A549 (cell line): ENCODE data around the gene LIN7B. TPM values are rescaled to one million over a fixed set of nuclear protein-coding genes. Genes with fewer than 3 reads are reported as not detected.

ENCODE experiments used
- ATAC-seq, 2 experiments: fragments of 200-7000 bp in 1 of 2; fragments of >200 bp in 1 of 2; cut with Nextera tagmentation in 1 of 2; cut with Tn5 transposase in 1 of 2; 3 replicates each; pipeline versions ENCODE4 v1.8.0 to v1.9.1; 2018 to 2020; ENCODE audit warnings: mild to moderate bottlenecking in 1 of 2, moderate library complexity in 1 of 2
- CTCF ChIA-PET: fragments of 300-600 bp; sonication (Branson Sonifier 250); formaldehyde crosslinking; extraction: SDS; loops from one replicate; lab custom pipeline; 2021; ENCODE audit warnings: antibody characterized with exemption, inconsistent platforms; lab: Yijun Ruan, JAX
- POLR2A ChIA-PET: fragments of 350-600 bp; formaldehyde crosslinking; extraction: SDS; loops from one replicate; lab custom pipeline; 2021; ENCODE audit warnings: antibody characterized with exemption, inconsistent platforms; lab: Yijun Ruan, JAX
- DNase-seq, 2 experiments: peaks; one replicate each; pipeline versions ENCODE4 v3.0.0 to v3.0.0-alpha.2; 2011 to 2016; ENCODE audit warnings: low read depth in 1 of 2, low spot score in 1 of 2
- FAIRE-seq: peaks from 2 replicates; lab custom pipeline; 2011; peaks lifted over from hg19 to GRCh38; lab: Jason Lieb, UNC
- H3K27ac ChIP-seq, 2 experiments: fragments of >200 bp; sonication (Bioruptor Twin); formaldehyde crosslinking; 3 replicates each; pipeline ENCODE4 v1.5.1; 2016 to 2017
- H3K4me1 ChIP-seq: fragments of >200 bp; sonication (Bioruptor Twin); formaldehyde crosslinking; 3 replicates; pipeline ENCODE4 v1.6.1; 2016
- H3K4me2 ChIP-seq: fragments of >200 bp; sonication (Bioruptor Twin); formaldehyde crosslinking; 3 replicates; pipeline ENCODE4 v1.6.1; 2016
- H3K4me3 ChIP-seq: fragments of >200 bp; sonication (Bioruptor Twin); formaldehyde crosslinking; 3 replicates; pipeline ENCODE4 v1.5.1; 2016
- H3K9me3 ChIP-seq: fragments of >200 bp; sonication (Bioruptor Twin); formaldehyde crosslinking; 3 replicates; pipeline ENCODE4 v1.6.1; 2016
- CBX2 ChIP-seq: fragments of 200-600 bp; sonication (generic); IDR thresholded peaks from 2 replicates; pipeline ENCODE4 v1.6.1; 2016; ENCODE audit warnings: low read depth, mild to moderate bottlenecking, borderline replicate concordance
- CHD4 ChIP-seq: fragments of 200-600 bp; sonication (generic); IDR thresholded peaks from 2 replicates; pipeline ENCODE4 v1.6.1; 2016; ENCODE audit warnings: antibody characterized with exemption, mild to moderate bottlenecking, borderline replicate concordance
- EHMT2 ChIP-seq: fragments of 200-600 bp; sonication (generic); IDR thresholded peaks from 2 replicates; pipeline ENCODE4 v1.6.1; 2016; ENCODE audit warnings: antibody characterized with exemption, low read depth, mild to moderate bottlenecking, moderate library complexity
- EP300 ChIP-seq, 2 experiments: fragments of >200 bp; sonication (Bioruptor Twin); formaldehyde crosslinking; IDR thresholded peaks; 2 replicates in 1 of 2; 3 replicates in 1 of 2; pipeline ENCODE4 v1.6.1; 2016 to 2017
- ESRRA ChIP-seq: fragments of 150-350 bp; IDR thresholded peaks from 2 replicates; pipeline ENCODE4 v1.6.1; 2014; ENCODE audit warnings: mild to moderate bottlenecking, low read length, borderline replicate concordance
- GATA3 ChIP-seq: IDR thresholded peaks from 2 replicates; pipeline ENCODE4 v1.6.1; 2012; ENCODE audit warnings: borderline replicate concordance
- HDAC2 ChIP-seq: fragments of 200-600 bp; sonication (generic); IDR thresholded peaks from 2 replicates; pipeline ENCODE4 v1.6.1; 2016
- HEYL ChIP-seq: fragments of 250-450 bp; sonication (Bioruptor Pico); IDR thresholded peaks from 2 replicates; pipeline ENCODE4 v1.8.0; 2021; ENCODE audit warnings: mild to moderate bottlenecking, moderate library complexity
- HOXB5 ChIP-seq: fragments of 250-450 bp; sonication (Bioruptor Pico); IDR thresholded peaks from 2 replicates; pipeline ENCODE4 v1.5.0; 2020; ENCODE audit warnings: mild to moderate bottlenecking, moderate library complexity
- MAFK ChIP-seq: fragments of 450-650 bp; IDR thresholded peaks from 2 replicates; pipeline ENCODE4 v1.6.1; 2014; ENCODE audit not compliant: partially characterized antibody
- NFE2L2 ChIP-seq: fragments of 150-350 bp; conservative IDR thresholded peaks from 2 replicates; pipeline ENCODE4 v1.6.1; 2014; ENCODE audit warnings: low read length
- NPAS2 ChIP-seq: fragments of 250-450 bp; sonication (Bioruptor Pico); IDR thresholded peaks from 2 replicates; pipeline ENCODE4 v1.8.0; 2022; ENCODE audit warnings: mild to moderate bottlenecking, moderate library complexity, borderline replicate concordance
- RFX5 ChIP-seq: fragments of 450-650 bp; IDR thresholded peaks from 2 replicates; pipeline ENCODE4 v1.7.1; 2014; ENCODE audit warnings: antibody characterized with exemption, mild to moderate bottlenecking, moderate library complexity
- SREBF2 ChIP-seq: fragments of 450-650 bp; IDR thresholded peaks from 2 replicates; pipeline ENCODE4 v1.6.1; 2014; ENCODE audit warnings: mild to moderate bottlenecking, moderate library complexity
- USF2 ChIP-seq: fragments of 450-650 bp; IDR thresholded peaks from 2 replicates; pipeline ENCODE4 v1.6.1; 2014; ENCODE audit warnings: antibody characterized with exemption
- ZNF302 ChIP-seq: fragments of 250-450 bp; sonication (Bioruptor Pico); IDR thresholded peaks from 2 replicates; pipeline ENCODE4 v1.9.0; 2021; ENCODE audit warnings: inconsistent platforms, mild to moderate bottlenecking, moderate library complexity
- ZSCAN20 ChIP-seq: fragments of 250-450 bp; sonication (Bioruptor Pico); IDR thresholded peaks from 2 replicates; pipeline ENCODE4 v1.8.0; 2022; ENCODE audit warnings: mild to moderate bottlenecking, moderate library complexity
- whole genome bisulfite sequencing: methylation state at CpG from one replicate; pipeline ENCODE4 v1.1.6; 2017; ENCODE audit errors: missing lambda C conversion rate; 5-methylcytosine and 5-hydroxymethylcytosine counted together
- polyA plus RNA-seq, 4 experiments: library from polyadenylated mRNA; depleted of rRNA in 3 of 4; stranded (reverse); fragments of >200 nt; fragmentation: RNase III in 1 of 4; extraction: RNeasy Plus Mini Kit Qiagen cat#74134 plus additional on column Dnase treatment in 1 of 4; gene quantifications; 2 replicates in 3 of 4; 3 replicates in 1 of 4; pipeline ENCODE4 v1.2.3, GENCODE V29; 2011 to 2017
- TF ChIP-seq, protein P1 (sequence below): IDR thresholded peaks from 2 replicates; pipeline ENCODE4 v1.6.1; 2012; ENCODE audit warnings: low read depth, borderline replicate concordance
- TF ChIP-seq, protein P2 (sequence below): fragments of 150-350 bp; IDR thresholded peaks from 2 replicates; pipeline ENCODE4 v1.6.1; 2014; ENCODE audit warnings: low read depth, mild to moderate bottlenecking, low read length
- TF ChIP-seq, protein P3 (sequence below): fragments of 250-450 bp; sonication (Bioruptor Pico); IDR thresholded peaks from 2 replicates; pipeline ENCODE4 v1.5.0; 2020; ENCODE audit warnings: low read depth, mild to moderate bottlenecking, moderate library complexity

LIN7B gene
- polyA plus RNA-seq, 2 of the 4 experiments (the other 2 are of a cell fraction): 5.4 to 7.1 TPM

DNA sequence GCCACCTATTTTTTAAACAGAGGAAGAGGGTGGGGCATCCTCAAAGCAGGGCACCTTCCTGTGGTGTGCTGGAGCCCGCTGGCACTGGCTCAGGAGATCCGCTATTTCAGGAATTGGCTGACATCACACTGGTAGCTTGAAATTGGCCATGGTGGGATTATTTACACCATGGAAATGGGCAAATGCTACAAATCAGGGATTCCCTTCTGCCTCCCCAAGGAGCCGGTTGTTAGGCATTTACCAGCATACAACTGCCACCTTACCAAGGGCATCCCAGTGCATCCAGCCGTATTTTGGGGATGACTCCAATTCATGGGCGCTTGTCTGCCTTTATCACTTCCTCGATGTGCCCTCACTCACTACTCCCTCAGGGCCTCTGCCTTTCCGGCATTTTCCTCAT, 26.8 kb downstream of the LIN7B start:
- no peak for TF ChIP-seq HDAC2
- no peak for TF ChIP-seq NFE2L2
- TF ChIP-seq MAFK: no peak
- no peak for TF ChIP-seq ZSCAN20 (CRISPR knock-in tag)
- no peak for TF ChIP-seq ZNF302
- no peak for TF ChIP-seq HEYL
- TF ChIP-seq, protein P1, sequence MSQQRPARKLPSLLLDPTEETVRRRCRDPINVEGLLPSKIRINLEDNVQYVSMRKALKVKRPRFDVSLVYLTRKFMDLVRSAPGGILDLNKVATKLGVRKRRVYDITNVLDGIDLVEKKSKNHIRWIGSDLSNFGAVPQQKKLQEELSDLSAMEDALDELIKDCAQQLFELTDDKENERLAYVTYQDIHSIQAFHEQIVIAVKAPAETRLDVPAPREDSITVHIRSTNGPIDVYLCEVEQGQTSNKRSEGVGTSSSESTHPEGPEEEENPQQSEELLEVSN: no peak
- no peak for TF ChIP-seq HOXB5 (CRISPR knock-in tag)
- no peak for TF ChIP-seq CBX2
- TF ChIP-seq USF2: no peak
- TF ChIP-seq CHD4: no peak
- no peak for TF ChIP-seq RFX5
- TF ChIP-seq GATA3: no peak
- FAIRE-seq: no peak
- no peak for DNase-seq
- 90% methylated on average over 7 of the region's 7 CpGs for WGBS
- no peak overlapping the region for H3K4me2 ChIP-seq
- ChIA-PET CTCF (interaction anchor here (0.8 to 15.0 kb wide), 8 partner anchors 11 to 160 kb away, joined by 3 to 298 read pairs (median 6); partner anchors contain the start of genes LIN7B and PPFIA3), POLR2A (interaction anchor here (0.9 kb wide), 1 partner anchor 13 kb away, joined by 3 read pairs; no protein-coding TSS in a partner anchor)
- no peak overlapping the region for H3K4me3 ChIP-seq
- no peak for ATAC-seq
- no peak overlapping the region for H3K27ac ChIP-seq
- H3K4me1 ChIP-seq: peaks cover 6% of the 10 kb centered on the region
- no peaks in the 10 kb centered on the region for H3K9me3 ChIP-seq

- FAIRE-seq (no peak), ATAC-seq (no peak), DNase-seq (no peak)
- Histone ChIP-seq H3K4me3 (no peak overlapping the region), H3K4me1 (peaks cover 10% of the 10 kb centered on the region), H3K27ac (no peak overlapping the region), H3K4me2 (no peak overlapping the region), H3K9me3 (no peaks in the 10 kb centered on the region)
- WGBS: 77% methylated on average over 6 of the region's 6 CpGs
- CTCF ChIA-PET: interaction anchor here (0.8 to 15.0 kb wide), 6 partner anchors 12 to 68 kb away, joined by 3 to 298 read pairs (median 10); partner anchors contain the start of genes LIN7B and PPFIA3
- no peak for TF ChIP-seq EHMT2
- TF ChIP-seq, protein P2, sequence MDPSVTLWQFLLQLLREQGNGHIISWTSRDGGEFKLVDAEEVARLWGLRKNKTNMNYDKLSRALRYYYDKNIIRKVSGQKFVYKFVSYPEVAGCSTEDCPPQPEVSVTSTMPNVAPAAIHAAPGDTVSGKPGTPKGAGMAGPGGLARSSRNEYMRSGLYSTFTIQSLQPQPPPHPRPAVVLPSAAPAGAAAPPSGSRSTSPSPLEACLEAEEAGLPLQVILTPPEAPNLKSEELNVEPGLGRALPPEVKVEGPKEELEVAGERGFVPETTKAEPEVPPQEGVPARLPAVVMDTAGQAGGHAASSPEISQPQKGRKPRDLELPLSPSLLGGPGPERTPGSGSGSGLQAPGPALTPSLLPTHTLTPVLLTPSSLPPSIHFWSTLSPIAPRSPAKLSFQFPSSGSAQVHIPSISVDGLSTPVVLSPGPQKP: no peak
- no peak for TF ChIP-seq NPAS2 (CRISPR knock-in tag)
- no peak for TF ChIP-seq HDAC2
- TF ChIP-seq, protein P3, sequence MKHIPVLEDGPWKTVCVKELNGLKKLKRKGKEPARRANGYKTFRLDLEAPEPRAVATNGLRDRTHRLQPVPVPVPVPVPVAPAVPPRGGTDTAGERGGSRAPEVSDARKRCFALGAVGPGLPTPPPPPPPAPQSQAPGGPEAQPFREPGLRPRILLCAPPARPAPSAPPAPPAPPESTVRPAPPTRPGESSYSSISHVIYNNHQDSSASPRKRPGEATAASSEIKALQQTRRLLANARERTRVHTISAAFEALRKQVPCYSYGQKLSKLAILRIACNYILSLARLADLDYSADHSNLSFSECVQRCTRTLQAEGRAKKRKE: no peak
- no peak for TF ChIP-seq EP300 (IDR thresholded peaks at IDR 0.05)
- no peak for TF ChIP-seq SREBF2
- no peak for TF ChIP-seq USF2
- TF ChIP-seq ESRRA: no peak
- POLR2A ChIA-PET: interaction anchor here (0.9 kb wide), 1 partner anchor 13 kb away, joined by 3 read pairs; no protein-coding TSS in a partner anchor
Observed at GRCh38 chr19:49141352-49141751, 27.2 kb downstream of the LIN7B start.
